ENCODE data around the gene DUSP16.
"Not testable (repeated sequence)": the region's sequence is repeated elsewhere in the genome, so short reads cannot be mapped to it uniquely, and the experiment has no call there.

Gene DUSP16

DNA sequence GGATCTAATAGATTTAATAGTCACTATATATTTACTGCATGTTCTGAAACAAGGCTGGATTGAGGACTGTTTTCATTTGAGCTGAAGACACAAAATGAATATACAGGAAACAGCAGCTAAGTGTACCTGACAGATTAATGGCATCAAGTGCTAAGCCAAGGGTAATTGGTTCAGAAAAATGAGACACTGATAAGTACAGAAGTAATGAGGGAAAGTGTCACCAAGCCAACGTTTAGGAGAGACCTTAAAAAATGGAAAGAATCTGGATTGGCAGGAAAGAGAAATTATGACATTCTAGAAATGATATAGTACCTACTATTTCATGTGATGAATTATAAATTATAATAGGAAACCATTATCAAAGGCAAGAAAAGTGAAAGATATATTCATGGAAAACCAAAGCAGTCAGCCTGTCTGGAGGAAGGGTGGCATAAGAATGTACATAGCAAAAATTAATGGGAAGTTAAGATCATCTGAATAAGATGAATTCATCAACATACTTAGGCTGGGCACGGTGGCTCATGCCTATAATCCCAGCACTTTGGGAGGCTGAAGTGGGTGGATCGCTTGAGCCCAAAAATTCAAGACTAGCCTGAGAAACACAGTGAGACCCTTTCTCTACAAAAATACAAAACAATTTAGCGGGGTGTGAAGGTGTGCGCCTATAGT lies 21.0 kb upstream of the DUSP16 start:
- no peak for DNase-seq

DNA sequence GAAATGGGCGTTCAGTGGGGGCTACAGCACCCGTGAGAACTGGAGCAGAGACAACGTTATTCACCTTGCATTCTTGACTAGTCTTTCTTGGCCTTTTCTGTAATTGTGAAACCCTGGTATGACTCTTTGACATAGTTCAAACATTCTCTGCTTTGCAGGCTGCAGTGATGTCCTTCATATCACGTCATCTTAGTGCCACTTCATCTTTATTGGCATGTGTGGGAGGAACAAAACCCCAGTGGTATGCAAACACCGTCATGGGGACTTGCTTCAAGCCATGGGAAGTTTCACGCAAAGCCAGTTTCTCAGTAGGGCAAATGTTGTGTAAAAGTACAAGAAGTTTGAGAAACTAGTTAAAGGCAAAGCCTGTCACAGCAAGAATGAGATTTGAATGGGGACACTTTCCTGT lies 20.2 kb upstream of the DUSP16 start:
- DNase-seq, result no peak

DNA sequence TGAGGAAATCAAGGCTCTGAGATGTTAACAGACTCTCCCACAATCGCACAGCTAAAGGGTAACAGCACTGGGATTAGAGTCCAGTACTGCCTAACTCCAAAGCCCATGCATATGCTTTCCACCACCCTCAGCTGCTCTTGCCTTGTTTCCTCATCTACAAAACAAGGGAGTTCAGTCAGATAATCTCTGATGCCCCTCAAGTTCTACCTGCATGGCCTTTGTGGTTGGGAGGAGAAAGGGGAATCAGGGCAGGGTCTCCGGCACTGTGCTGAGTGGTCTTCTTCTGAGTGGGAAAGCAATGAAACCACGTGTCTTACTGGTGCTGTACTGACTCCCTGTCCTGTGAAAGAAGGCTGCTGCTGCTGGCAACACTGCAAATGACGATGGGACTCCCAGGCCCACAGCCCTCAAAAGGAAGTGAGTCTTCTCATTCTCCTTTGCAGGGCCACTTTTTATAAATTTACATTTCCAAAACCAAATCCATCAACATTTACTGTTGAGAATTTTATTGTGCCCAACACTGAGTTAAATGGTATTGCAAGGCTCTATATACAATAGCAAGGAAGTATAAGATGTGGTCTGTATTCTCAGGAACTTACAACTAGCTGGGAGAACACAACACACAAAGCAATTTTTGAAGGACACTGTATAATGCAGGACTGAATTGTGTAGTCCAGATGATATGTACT lies 19.7 kb upstream of the DUSP16 start:
- DNase-seq, result no peak

DNA sequence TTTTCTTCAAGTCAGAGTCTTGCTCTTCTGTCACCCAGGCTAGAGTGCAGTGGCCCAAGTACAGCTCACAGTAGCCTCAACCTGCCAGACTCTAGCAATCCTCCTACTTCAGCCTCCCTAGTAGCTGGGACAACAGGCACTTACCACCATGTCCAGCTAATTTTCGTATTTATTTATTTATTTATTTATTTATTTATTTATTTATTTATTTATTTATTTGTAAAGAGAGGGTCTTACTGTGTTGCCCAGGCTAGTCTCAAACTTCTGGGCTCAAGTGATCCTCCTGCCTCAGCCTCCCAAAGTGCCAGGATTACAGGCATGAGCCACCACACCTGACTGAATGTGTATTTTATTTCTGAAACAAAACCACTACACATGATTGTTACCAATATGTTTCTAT lies 18.1 kb upstream of the DUSP16 start:
- DNase-seq, result not testable (repeated sequence)

DNA sequence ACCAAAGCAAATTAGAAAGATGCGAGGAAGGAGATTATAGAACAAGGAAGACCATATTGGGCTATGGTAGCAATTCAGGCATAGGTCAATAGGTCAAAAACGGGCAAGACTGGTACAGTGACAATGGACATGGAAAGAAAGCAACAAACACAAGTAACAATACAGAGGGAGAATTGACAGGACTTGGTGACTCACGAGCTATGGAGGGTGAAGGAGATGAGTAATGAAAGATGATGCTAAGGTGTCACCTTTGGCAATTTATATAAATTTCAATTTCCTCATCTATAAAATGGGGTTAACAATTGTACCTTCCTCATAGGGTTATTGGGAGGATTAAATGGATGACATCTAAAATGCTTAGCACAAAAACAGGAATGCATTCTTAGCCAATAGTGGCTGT lies 15.1 kb upstream of the DUSP16 start:
- no peak for DNase-seq

DNA sequence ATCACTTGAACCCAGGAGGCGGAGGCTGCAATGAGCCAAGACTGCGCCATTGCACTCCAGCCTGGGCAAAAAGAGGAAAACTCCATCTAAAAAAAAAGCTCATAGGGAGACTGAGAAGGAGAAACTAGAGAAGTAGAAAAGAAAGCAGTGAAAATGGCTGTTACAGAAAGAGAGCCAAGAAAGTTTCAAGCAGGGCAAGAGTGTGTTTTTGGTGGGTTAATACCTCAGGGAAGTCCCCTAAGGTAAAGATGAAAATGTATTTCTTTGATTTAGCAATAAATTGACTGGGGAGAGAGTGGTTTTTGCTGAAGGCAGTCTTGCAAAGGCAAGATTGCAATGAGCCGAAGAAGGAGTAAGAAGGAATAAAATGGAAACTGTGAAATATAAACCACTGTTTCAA lies 10.0 kb upstream of the DUSP16 start:
- DNase-seq, result no peak

DNA sequence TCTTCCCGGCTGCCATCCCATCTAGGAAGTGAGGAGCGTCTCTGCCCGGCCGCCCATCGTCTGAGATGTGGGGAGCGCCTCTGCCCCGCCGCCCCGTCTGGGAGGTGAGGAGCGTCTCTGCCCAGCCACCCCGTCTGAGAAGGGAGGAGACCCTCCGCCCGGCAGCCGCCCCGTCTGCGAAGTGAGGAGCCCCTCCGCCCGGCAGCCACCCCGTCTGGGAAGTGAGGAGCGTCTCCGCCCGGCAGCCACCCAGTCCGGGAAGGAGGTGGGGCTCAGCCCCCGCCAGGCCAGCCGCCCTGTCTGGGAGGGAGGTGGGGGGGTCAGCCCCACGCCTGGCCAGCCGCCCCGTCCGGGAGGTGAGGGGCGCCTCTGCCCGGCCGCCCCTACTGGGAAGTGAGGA lies 3.3 kb upstream of the DUSP16 start:
- DNase-seq, result not testable (repeated sequence)

DNA sequence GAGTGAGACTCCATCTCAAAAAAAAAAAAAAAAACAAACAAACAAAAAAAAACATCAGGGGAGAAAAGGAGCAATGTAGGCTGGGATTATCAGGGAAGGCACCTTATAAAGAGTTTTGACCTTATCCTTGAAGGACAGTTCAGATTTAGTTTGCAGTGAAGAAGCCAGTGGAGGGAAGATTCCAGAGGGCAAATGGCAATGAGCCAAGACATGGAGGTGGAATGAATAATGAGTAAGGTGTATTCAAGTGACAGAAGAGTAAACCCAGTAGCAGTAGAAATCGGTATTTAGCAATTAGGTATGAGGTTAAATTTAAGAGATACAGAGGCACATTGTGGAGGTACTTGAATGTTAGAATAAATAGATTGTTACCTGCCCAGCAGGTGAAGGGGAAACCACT lies 2.2 kb upstream of the DUSP16 start:
- DNase-seq, result no peak

DNA sequence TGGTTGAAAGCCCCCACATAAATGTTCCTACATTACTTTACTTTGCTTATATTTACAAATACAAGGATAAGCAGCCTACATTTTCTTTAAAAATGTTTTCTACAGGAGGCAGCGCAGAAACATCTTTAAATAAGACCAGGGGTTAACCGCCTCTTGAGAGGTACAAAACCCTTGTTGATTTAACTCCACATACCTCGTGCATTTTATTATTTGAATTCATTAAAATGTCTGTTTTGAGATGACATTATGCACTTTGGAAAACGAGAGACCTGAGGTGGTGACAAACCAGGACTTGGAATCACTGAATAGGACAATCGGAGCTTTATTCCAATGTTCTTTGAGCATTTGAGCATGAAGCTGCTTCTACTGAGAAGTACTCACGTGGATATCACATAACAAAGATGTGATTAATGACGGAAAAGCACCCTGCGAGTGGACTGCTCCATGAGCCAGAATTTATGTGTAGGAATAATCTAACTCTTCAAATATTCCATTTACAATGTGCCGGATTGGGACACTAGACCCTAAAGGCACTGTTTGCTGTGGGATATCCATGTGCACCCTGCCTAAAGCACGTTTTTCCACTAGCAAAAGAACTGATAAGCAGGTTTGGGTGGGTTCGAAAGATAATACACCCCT lies 746 bp upstream of the DUSP16 start:
- no peak for DNase-seq

DNA sequence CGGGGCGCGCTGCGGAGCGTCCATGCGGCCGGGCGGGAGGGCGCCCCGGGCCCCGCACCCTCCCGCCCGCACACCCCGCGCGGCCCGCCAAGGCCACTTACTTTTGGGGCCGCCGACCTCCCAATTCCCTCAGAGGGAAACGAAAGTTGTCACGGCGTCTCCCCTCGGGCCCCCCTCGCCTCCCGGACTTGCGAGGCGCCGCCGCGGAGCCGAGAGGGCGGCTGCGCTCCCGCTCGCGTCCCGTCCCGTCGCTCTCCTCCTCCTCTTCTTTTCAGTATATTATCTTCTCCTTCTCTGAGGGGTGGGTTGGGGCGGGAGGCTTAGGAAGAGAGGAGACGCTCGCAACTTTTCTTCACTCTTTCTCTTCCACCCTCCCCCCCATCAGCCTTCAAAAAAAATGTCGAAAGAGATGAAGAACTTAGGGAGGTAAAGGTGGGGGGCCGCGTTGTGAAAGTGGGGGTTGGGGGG lies 613 bp downstream of the DUSP16 start:
- peak in 1 of 2 donors; percentile 42 for DNase-seq

DNA sequence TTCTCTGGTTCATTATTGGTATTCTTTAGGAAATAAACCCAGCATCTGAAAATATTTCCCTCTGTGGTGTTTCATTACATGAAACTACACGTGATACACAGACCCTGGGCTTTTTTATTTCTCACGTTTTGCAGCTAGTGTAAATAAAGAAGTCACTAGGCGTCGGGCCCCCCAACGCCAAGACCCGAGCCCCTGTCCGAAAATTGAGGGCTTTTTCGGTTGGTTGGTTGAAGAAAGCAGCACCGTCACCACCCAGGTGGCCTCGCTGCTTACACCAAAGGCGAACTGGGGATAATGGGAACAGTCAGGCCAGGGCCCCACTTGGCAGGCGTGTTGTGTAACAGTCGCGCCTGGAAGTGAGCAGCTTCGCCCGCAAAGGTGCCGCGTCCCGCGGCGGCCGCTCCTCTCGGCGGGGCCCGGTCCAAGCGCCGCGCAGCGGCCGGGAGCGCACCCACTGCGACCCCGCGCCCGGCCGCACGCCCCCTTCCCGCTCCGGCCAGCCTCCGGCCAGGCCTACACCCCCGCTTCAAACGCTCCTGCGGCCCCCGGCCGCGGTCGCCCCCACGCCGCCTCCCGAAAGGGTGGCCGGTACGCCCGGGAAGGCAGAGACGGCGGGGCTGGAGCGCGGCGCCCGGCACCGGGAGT lies 1.2 kb downstream of the DUSP16 start:
- DNase-seq, result peak; percentile 48 to 68

DNA sequence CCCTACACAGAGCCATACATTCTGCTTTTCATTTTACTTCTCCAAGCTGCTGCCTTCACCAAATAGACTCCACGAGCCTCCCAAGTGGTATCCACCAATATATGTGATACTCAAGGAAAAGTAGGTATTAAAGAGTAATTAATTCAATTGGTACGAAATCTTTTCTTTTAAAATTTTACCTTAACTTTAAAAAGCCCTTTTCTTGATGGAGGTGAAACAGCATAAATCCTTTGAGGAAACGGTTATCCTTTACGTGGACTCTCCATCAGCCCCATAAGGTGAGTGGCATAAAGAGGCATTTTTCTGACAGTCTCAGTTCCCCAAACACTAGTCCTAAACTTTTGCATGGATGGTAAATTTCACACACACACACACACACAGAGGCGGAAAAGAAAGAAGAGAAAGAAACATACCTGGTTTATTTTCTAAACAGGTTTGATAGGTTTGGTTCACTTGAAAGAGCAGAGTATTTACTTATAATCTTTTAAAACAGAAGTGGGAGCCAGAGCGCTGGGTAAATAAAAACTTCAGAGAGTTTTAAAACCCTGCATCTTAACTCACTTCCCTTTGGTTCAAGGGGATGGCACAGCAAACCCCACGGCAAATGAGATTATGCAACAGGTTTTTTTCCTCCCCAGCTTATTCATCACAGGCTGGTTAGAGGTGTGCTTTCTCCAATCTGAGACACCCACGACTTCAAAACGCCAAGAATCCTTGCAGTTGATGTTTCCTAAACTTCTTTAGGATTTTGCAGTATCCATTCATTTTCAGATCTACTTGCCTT lies 1.9 kb downstream of the DUSP16 start:
- peak; percentile 77 to 89 for DNase-seq

DNA sequence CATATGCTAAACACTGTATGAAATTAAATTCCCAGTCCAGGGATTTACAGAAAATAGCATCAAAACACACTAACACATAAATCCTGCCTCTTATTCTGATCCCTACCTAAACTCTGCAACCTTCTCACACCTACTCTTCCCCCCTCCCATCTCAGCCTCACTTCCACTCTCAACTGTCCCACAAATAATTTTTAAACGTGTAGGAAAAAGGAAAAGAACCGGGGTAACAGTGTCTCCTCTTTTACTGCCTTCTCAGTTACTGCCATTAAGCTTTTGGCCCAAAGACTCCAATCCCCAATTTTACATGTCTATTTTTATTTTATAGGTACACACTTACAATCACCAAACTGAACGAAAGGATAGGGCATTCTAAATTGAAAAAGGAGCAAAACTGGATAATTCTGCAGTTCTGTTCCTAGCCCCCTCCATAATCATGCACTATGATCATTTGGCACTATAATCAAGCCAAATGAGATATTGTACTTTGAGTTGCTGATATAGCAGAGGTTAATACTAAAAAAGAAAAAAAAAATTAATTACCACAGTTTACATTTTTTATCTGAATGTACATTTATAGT lies 2.9 kb downstream of the DUSP16 start:
- DNase-seq, result no peak

DNA sequence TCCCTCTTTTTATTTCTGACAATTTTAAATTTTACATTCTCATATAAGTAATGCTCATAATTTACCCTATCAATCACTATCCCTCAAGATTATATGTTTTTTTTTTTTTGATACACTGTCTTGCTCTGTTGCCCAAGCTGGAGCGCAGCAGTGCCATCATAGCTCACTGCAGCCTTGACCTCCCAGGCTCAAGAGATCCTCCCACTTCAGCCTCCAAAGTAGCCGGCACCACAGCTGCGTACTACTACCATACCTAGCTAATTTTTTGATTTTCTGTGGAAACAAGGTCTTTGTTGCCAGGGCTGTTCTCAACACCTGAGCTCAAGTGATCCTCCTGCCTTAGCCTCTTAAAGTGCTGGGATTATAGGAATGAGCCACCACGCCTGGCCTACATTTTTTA lies 4.4 kb downstream of the DUSP16 start:
- no peak for DNase-seq

DNA sequence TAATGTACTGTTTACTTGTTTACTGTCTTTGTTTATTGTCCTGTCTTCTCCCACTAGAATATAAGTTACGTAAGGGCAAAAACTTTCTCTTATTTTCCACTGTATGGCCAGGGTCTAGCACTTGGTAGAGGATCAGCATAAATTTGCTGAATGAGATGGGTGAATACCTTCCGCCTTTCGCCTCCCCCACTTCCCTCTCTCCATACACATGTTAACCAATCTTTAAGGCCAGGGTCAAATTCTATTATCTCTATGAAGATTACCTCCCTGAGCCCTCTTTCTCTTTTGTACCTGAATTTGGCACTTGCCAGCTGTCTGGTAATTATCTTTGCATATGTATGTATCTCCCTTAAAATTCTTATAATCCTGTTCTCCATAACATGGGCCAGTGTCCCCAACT lies 4.9 kb downstream of the DUSP16 start:
- DNase-seq, result no peak

DNA sequence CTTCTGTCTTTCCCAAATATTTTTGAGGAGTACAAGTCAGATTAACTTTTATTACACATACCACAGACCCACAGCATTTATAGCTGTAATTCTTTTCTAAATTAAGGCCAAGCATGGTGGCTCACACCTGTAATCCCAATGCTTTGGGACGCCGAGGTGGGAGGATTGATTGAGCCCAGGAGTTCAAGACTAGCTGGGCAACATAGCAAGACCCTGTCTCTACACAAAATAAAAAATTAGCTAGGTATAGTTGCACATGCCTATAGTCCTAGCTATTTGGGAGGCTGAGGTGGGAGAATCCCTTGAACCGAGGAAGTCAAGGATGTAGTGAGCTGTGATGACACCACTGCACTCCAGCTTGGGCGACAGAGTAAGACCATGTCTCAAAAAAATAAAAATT lies 7.0 kb downstream of the DUSP16 start:
- DNase-seq, result no peak

DNA sequence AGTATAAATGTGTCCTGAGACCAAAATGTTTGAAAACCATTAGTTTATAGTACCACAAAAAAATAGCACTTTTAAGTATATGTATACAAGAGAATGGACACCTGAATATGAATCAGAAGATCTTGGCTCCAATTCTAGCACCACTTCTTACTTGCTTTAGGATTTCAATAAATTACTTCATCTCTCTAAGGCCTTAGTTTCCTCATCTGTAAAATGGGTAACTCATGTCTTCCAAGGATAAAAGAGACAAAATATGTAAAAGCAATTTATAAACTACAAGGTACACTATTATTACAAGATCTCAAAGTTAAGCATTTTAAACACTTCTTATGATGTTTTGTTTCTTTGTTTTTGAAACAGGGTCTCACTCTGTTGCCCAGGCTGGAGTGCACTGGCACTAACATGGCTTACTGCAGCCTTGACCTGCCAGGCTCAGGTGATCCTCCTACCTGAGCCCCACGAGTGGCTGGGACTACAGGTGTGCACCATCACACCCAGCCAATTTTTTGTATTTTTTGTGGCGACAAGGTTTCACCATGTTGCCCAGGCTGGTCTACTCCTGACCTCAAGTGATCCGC lies 9.4 kb downstream of the DUSP16 start:
- DNase-seq, result no peak

DNA sequence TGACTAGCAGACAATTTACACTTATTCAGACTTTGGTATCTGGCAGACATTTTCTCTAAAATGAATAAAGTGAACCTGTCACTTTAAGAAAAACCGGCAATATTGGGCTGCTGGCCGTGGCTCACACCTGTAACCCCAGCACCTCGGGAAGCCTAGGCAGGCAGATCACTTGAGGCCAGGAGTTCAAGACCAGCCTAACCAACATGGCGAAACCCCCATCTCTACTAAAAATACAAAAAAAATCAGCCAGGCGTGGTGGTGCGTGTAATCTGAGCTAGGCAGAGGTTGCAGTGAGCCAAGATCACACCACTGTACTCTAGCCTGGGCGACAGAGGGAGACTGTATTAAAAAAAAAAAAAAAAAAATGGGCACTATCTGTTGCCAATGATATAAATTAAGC lies 11.5 kb downstream of the DUSP16 start:
- no peak for DNase-seq

DNA sequence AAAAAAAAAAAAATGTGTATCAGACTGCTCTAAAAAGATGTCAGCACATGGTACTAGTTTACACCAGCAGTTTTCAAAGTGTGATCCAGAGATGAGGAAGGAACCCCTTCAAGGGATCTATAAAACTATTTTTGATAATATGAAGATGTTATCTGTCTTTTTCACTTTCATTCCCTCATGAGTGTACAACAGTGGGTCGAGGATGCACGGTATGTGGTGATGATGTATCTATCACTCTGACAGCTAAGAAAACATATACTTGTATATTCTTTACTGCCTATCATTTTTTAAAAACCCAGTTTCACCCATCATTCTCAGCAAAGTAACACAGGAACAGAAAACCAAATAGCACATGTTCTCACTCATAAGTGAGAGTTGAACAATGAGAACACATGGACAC lies 12.4 kb downstream of the DUSP16 start:
- no peak for DNase-seq

DNA sequence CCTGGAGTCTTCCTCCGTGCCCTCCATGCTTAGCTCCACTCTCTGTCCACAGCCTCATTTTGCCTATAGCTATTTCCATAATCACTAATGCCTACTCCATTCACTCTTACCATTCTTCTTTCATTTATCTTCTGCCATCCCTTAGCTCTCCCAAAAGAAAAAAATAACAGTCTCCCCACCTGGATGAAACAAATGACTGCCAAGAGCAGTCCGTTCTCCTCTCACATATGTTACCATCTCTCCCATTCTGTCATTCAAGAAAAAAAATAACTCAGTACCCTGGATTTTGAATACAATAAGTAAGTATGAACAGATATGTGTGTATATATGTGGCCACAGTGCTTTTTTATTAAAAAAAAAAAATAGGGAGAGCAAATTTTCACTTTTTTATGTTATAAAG lies 13.2 kb downstream of the DUSP16 start:
- no peak for DNase-seq

DNA sequence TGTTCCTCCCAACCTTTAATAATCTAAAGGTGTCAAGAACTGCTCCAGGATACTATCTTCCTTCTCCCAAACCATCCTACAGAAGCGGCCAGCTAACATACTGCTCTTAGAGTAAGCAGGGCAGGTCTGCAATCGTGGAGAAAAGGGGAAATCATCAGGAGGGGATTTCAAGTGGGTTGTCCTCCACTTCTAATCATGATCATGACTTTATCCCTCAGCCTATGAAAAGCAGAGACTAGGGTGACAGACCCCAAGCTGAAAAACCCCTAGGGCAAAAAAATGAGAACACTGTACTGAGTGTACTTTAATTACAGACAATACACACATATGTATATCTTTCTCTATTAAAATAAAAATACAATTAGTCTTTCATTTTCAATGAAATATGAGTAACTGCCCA lies 13.9 kb downstream of the DUSP16 start:
- no peak for DNase-seq

DNA sequence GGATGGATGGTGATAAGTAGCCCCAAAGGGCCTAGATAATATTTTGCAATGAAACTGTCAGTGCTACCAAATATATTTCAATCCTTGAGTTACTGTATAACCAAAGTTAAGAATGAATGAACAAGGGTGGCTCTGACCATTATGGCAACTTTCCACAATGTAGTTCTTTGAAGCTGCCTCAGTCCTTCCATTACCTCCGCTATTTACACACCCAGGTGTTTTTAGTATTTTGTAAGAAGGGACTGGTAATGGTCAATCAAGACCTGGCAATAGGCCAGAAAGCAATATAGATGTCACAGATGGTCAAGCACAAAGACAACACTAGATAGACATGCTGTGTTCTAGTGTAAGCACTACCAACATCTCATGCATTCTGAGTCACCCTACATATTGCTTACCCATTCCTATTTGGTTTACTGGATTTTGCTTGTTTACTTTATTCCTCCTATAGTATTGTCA lies 16.3 kb downstream of the DUSP16 start:
- DNase-seq, result no peak
